GM23338 (cell line): Measurements from ENCODE around the gene CLIP2. TPM values are rescaled to one million over a fixed set of nuclear protein-coding genes. Genes with fewer than 3 reads are reported as not detected.

ENCODE experiments used
- polyA plus RNA-seq: library from polyadenylated mRNA; unstranded; fragments of >200 nt; fragmentation: Nextera tagmentation; extraction: Ambion mirVana; gene quantifications from 2 replicates; pipeline ENCODE4 v1.2.1, GENCODE V29; 2016
- total RNA-seq: library from RNA; depleted of rRNA; stranded (reverse); fragments of >200 nt; shearing (Covaris generic); gene quantifications from 2 replicates; pipeline ENCODE4 v1.2.3, GENCODE V29; 2014; rRNA removed

The CLIP2 gene
- total and polyA plus RNA-seq, 2 experiments from 2014 or later = 8.1 to 51.9 TPM

Other genes starting within 250 kb of the CLIP2 start
- gene LIMK1, start 205.6 kb upstream of the CLIP2 start, total RNA-seq = 77.9 and 96.5 TPM in 2 replicates
- 13.0 and 17.3 TPM in 2 replicates for gene LIMK1, start 205.6 kb upstream of the CLIP2 start, polyA plus RNA-seq
- 298 and 309 TPM in 2 replicates for gene EIF4H, start 115.1 kb upstream of the CLIP2 start, total RNA-seq
- 183 and 197 TPM in 2 replicates for gene EIF4H, start 115.1 kb upstream of the CLIP2 start, polyA plus RNA-seq
- 0.08 TPM in 1 of 2 replicates, not detected in the other for gene LAT2, start 79.4 kb upstream of the CLIP2 start, total RNA-seq
- 0.94 and 1.5 TPM in 2 replicates for gene LAT2, start 79.4 kb upstream of the CLIP2 start, polyA plus RNA-seq
- gene RFC2, start 35.0 kb upstream of the CLIP2 start, total RNA-seq = 62.4 and 75.2 TPM in 2 replicates
- 55.3 and 56.4 TPM in 2 replicates for gene RFC2, start 35.0 kb upstream of the CLIP2 start, polyA plus RNA-seq
- gene GTF2IRD1, start 164.5 kb downstream of the CLIP2 start, total RNA-seq = 21.9 and 28.7 TPM in 2 replicates
- gene GTF2IRD1, start 164.5 kb downstream of the CLIP2 start, polyA plus RNA-seq = 37.1 and 40.9 TPM in 2 replicates